GM10266 (cell line): ENCODE measurements around the gene NEK10.

Experiments
- DNase-seq: peaks from one replicate; pipeline ENCODE4 v3.0.0; 2012; ENCODE audit errors: extremely low spot score
- CTCF ChIP-seq: IDR thresholded peaks from 2 replicates; pipeline ENCODE4 v1.5.1; 2012; ENCODE audit warnings: mild to moderate bottlenecking, low read depth; ENCODE audit not compliant: control insufficient read depth, insufficient read depth; ENCODE audit errors: missing control alignments

The NEK10 gene

GRCh38 chr3:27078246-27078913, 290.8 kb downstream of the NEK10 start:
- TF ChIP-seq CTCF, result no peak

GRCh38 chr3:27076815-27077630, 292.2 kb downstream of the NEK10 start:
- no peak for DNase-seq
- TF ChIP-seq CTCF, result no peak

More at GRCh38 chr3:27078246-27078913, 290.8 kb downstream of the NEK10 start:
- DNase-seq, result no peak

- DNase-seq, result no peak
Measured at GRCh38 chr3:27074914-27075313, 294.3 kb downstream of the NEK10 start.

GRCh38 chr3:27073912-27074311, 295.3 kb downstream of the NEK10 start:
- DNase-seq, result no peak
- TF ChIP-seq CTCF, result no peak

More at GRCh38 chr3:27074914-27075313, 294.3 kb downstream of the NEK10 start:
- no peak for TF ChIP-seq CTCF

GRCh38 chr3:27072810-27073651, 296.2 kb downstream of the NEK10 start:
- no peak for TF ChIP-seq CTCF
- DNase-seq, result no peak

GRCh38 chr3:27060336-27060735, 308.8 kb downstream of the NEK10 start:
- no peak for TF ChIP-seq CTCF

More at GRCh38 chr3:27060336-27060735, 308.8 kb downstream of the NEK10 start:
- no peak for DNase-seq
